Stimulated activated CD8-positive, alpha-beta memory T cell treated with anti-CD3 and anti-CD28 coated beads, Interleukin-7, amount 100 ng/mL, for 24 hours (primary cell): Measurements from ENCODE around the gene ZDHHC23.

Experiments used
- DNase-seq: peaks from one replicate; pipeline ENCODE4 v3.0.0-alpha.2; 2020; ENCODE audit warnings: low read depth

Gene ZDHHC23

GRCh38 chr3:113947372-113948014 is at the start of gene ZDHHC23:
TSS of gene ZDHHC23 (plus strand) at chr3:113948013. CDS start at chr3:113948803, 790 bp downstream.
- peak; percentile 18 for DNase-seq

- no peak for DNase-seq
Observed at GRCh38 chr3:113898892-113899291, 48.9 kb upstream of the ZDHHC23 start.

GRCh38 chr3:113906568-113907140 is 41.2 kb upstream of the ZDHHC23 start:
- DNase-seq = no peak

- no peak for DNase-seq
Observed at GRCh38 chr3:113908133-113908532, 39.7 kb upstream of the ZDHHC23 start.

GRCh38 chr3:113910966-113911365 is 36.8 kb upstream of the ZDHHC23 start:
- DNase-seq = no peak

- no peak for DNase-seq
Observed at GRCh38 chr3:113912552-113913236, 35.1 kb upstream of the ZDHHC23 start.

- no peak for DNase-seq
Observed at GRCh38 chr3:113914646-113915045, 33.2 kb upstream of the ZDHHC23 start.

GRCh38 chr3:113927556-113927955 is 20.3 kb upstream of the ZDHHC23 start:
- no peak for DNase-seq

GRCh38 chr3:113946831-113947230 is 982 bp upstream of the ZDHHC23 start:
- no peak for DNase-seq

- DNase-seq = peak; percentile 4
Observed at GRCh38 chr3:113948015-113948917, 453 bp downstream of the ZDHHC23 start.

- no peak for DNase-seq
Observed at GRCh38 chr3:113952921-113953320, 5.1 kb downstream of the ZDHHC23 start.

GRCh38 chr3:113953677-113954076 is 5.9 kb downstream of the ZDHHC23 start:
- no peak for DNase-seq

GRCh38 chr3:113954091-113954685 is 6.4 kb downstream of the ZDHHC23 start:
- no peak for DNase-seq

- no peak for DNase-seq
Observed at GRCh38 chr3:113963879-113964278, 16.1 kb downstream of the ZDHHC23 start.

GRCh38 chr3:113966172-113966571 is 18.4 kb downstream of the ZDHHC23 start:
- DNase-seq = no peak

GRCh38 chr3:113968986-113969385 is 21.2 kb downstream of the ZDHHC23 start:
- DNase-seq = no peak

- DNase-seq = no peak
Observed at GRCh38 chr3:113977822-113978221, 30.0 kb downstream of the ZDHHC23 start.

GRCh38 chr3:113979916-113980315 is 32.1 kb downstream of the ZDHHC23 start:
- DNase-seq = no peak

- no peak for DNase-seq
Observed at GRCh38 chr3:113981803-113982202, 34.0 kb downstream of the ZDHHC23 start.

GRCh38 chr3:113983544-113983943 is 35.7 kb downstream of the ZDHHC23 start:
- DNase-seq = no peak

- no peak for DNase-seq
Observed at GRCh38 chr3:113985541-113985940, 37.7 kb downstream of the ZDHHC23 start.

- no peak for DNase-seq
Observed at GRCh38 chr3:114005481-114005880, 57.7 kb downstream of the ZDHHC23 start.
